HFFc6 (cell line): ENCODE results near the gene RAB4B. TPM values are rescaled to one million over a fixed set of nuclear protein-coding genes. Genes with fewer than 3 reads are reported as not detected.
"Not testable (repeated sequence)": the region's sequence is repeated elsewhere in the genome, so short reads cannot be mapped to it uniquely, and the experiment has no call there.

Source experiments
- DNase-seq: peaks from one replicate; pipeline ENCODE4 v3.0.0-alpha.2; 2018
- H3K27ac Mint-ChIP-seq: 2 replicates; pipeline ENCODE4 v1.8.0; 2020; ENCODE audit warnings: mild to moderate bottlenecking, mixed read lengths
- H3K27me3 Mint-ChIP-seq: 2 replicates; pipeline ENCODE4 v1.8.0; 2021; ENCODE audit warnings: mild to moderate bottlenecking, moderate library complexity, mixed read lengths; ENCODE audit not compliant: insufficient read depth
- H3K36me3 Mint-ChIP-seq: 2 replicates; pipeline ENCODE4 v1.8.0; 2021; ENCODE audit warnings: low read depth, mixed read lengths
- H3K4me1 Mint-ChIP-seq: 2 replicates; pipeline ENCODE4 v1.8.0; 2020; ENCODE audit warnings: low read depth, mixed read lengths
- H3K4me3 Mint-ChIP-seq: 2 replicates; pipeline ENCODE4 v1.8.0; 2020; ENCODE audit warnings: mild to moderate bottlenecking, moderate library complexity, mixed read lengths
- H3K9me3 Mint-ChIP-seq: 2 replicates; pipeline ENCODE4 v1.8.0; 2020; ENCODE audit warnings: mild to moderate bottlenecking, mixed read lengths
- total RNA-seq, 6 experiments: library from RNA; stranded (reverse); fragmentation: NEBNext Ultra II Directional; extraction: Animal tissue kit (Norgen Biotek cat#: 25700); gene quantifications; 2 replicates in 1 of 6; 3 replicates in 5 of 6; pipeline ENCODE4 v1.2.3, GENCODE V29; 2021
- TF ChIP-seq, protein P1 (sequence below): fragments of 200-600 bp; sonication (generic); IDR thresholded peaks from 2 replicates; pipeline ENCODE4 v1.5.0; 2021; ENCODE audit warnings: antibody characterized with exemption, mild to moderate bottlenecking

The RAB4B gene
- total RNA-seq, 6 experiments from 2014 or later: 20.4 to 26.4 (median 22.0) TPM

DNA sequence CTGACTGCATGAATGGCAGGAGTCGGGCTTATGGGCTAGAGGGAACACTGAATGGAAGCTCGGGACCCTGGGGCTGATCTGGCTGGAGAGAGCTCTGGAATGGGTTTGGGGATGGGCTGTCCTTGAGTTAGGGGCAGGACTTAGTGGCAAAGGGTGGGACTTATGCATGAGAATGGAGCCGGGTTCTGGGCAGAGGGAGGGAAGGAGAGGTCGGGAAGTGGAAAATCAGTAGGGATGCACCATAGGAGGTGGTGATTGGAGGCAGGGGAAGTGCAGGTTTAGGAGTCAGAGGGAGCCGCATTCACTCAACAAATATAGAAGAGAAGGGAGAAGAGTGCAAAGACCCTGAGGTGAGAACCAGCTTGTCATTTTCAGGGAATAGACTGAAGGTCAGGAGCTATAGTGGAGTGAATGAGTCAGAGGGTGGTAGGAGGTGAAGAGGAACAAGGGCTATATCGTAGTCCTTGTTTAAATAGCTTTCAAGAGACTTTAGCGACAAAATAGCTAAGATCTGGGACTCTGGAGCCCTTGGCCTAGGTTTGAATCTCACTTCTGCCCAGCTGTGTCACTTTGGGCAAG, 748 bp downstream of the RAB4B start:
- TF ChIP-seq, protein P1, sequence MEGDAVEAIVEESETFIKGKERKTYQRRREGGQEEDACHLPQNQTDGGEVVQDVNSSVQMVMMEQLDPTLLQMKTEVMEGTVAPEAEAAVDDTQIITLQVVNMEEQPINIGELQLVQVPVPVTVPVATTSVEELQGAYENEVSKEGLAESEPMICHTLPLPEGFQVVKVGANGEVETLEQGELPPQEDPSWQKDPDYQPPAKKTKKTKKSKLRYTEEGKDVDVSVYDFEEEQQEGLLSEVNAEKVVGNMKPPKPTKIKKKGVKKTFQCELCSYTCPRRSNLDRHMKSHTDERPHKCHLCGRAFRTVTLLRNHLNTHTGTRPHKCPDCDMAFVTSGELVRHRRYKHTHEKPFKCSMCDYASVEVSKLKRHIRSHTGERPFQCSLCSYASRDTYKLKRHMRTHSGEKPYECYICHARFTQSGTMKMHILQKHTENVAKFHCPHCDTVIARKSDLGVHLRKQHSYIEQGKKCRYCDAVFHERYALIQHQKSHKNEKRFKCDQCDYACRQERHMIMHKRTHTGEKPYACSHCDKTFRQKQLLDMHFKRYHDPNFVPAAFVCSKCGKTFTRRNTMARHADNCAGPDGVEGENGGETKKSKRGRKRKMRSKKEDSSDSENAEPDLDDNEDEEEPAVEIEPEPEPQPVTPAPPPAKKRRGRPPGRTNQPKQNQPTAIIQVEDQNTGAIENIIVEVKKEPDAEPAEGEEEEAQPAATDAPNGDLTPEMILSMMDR: no peak
- Mint-ChIP-seq H3K4me1 (peaks cover 21% of the 10 kb centered on the region), H3K9me3 (no peaks in the 10 kb centered on the region), H3K36me3 (no peaks in the 10 kb centered on the region), H3K4me3 (peak overlapping the region; percentile 91), H3K27me3 (peaks cover 3% of the 10 kb centered on the region; the same call in 1 of the 2 replicates), H3K27ac (peak overlapping the region; percentile 91)
- DNase-seq: no peak

DNA sequence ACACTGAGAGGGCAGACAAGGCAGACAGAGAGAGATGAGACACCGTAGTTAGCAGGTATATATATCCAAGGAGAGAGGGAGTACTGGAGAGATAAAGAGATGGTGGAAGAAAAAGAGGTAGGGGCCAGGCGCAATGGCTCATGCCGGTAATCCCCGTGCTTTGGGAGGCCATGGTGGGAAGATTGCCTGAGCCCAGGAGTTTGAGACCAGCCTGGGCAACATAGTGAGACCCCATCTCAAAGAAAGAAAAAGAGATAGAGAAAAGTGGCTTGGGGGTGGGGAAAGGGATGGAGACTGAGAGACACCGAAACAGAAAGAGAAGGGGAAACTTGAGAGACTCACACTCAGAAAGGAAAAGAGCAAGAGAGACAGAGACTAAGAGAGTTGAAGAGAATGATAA, 2.5 kb downstream of the RAB4B start:
- no peak overlapping the region for H3K4me3 Mint-ChIP-seq
- peaks cover 3% of the 10 kb centered on the region; the same call in 1 of the 2 replicates for H3K27me3 Mint-ChIP-seq
- peaks cover 21% of the 10 kb centered on the region for H3K4me1 Mint-ChIP-seq
- no peak for DNase-seq
- H3K9me3 Mint-ChIP-seq: no peaks in the 10 kb centered on the region
- H3K27ac Mint-ChIP-seq: no peak overlapping the region
- TF ChIP-seq, protein P1: no peak
- no peaks in the 10 kb centered on the region for H3K36me3 Mint-ChIP-seq

DNA sequence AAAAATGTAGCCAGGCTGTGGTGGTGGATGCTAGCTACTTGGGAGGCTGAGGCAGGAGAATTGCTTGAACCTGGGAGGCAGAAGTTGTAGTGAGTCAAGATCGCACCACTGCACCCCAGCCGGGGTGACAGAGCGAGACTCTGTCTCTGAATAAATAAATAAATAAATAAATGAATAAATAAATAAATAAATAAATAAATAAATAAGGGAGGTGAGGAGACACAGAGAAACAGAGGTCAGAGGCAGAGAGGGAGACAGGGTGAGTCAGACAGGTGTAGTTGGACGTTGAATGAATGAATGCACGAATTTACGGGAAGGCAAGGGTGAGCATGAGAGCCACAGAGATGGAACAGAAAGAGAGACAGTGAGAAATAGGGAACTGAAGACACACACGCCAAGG, 3.1 kb downstream of the RAB4B start:
- Mint-ChIP-seq H3K27ac (no peak overlapping the region), H3K27me3 (peaks cover 3% of the 10 kb centered on the region; the same call in 1 of the 2 replicates), H3K4me3 (no peak overlapping the region), H3K4me1 (peaks cover 21% of the 10 kb centered on the region), H3K9me3 (no peaks in the 10 kb centered on the region), H3K36me3 (no peaks in the 10 kb centered on the region)
- DNase-seq: no peak
- TF ChIP-seq, protein P1: no peak

DNA sequence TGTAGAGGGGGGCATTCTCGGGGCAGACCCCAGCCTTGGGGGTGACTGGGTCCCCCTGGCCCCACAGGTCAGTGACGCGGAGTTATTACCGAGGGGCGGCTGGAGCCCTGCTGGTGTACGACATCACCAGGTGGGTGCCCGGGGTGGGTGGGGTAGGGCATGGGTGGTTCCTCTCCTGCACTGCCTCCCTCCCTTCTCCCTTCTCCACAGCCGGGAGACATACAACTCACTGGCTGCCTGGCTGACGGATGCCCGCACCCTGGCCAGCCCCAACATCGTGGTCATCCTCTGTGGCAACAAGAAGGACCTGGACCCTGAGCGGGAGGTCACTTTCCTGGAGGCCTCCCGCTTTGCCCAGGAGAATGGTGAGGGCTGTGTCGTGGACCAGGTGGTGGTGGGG, 5.7 kb downstream of the RAB4B start:
- Mint-ChIP-seq H3K27me3 (no peaks in the 10 kb centered on the region; the same call in none of the 2 replicates), H3K36me3 (no peaks in the 10 kb centered on the region), H3K4me3 (no peak overlapping the region), H3K4me1 (peaks cover 10% of the 10 kb centered on the region), H3K27ac (no peak overlapping the region), H3K9me3 (no peaks in the 10 kb centered on the region)
- TF ChIP-seq, protein P1: no peak
- no peak for DNase-seq

DNA sequence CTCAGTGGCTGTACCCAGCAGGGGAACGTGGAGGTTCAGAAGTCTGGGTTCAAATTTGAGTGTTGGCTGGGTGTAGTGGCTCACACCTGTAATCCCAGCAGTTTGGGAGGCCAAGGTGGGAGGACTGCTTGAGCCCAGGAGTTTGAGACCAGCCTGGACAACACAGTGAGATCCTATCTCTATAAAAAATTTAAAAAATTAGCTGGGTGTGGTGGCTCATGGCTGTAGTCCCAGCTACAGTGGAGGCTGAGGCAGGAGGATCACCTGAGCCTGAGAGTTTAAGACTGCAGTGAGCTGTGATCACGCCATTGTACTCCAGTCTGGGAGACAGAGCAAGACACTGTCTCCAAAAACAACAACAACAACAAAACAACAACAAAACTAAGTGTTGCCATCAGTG, 6.1 kb downstream of the RAB4B start:
- H3K36me3 Mint-ChIP-seq, H3K4me1 Mint-ChIP-seq, H3K27ac Mint-ChIP-seq, H3K9me3 Mint-ChIP-seq, H3K27me3 Mint-ChIP-seq, DNase-seq, H3K4me3 Mint-ChIP-seq: not testable (repeated sequence)

DNA sequence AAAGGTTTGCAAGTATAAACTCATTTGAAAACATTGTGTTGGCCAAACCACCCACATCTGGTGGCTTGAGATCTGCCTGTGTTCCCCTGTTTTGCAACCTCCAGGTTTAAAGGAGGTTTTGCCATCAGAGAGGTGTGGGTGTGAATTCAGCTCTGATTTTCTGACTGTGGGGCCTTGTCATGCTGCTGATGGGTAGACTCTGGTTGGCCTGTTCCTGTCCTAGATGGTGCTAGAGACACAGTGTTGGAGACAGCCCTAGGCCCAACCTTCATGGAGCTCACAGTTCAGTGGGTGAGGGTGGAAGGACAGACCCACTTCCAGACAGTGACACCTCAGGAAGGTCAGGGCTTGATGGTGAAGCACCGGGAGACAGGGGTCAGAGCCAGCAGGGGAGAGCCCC, 7.5 kb downstream of the RAB4B start:
- TF ChIP-seq, protein P1: no peak
- Mint-ChIP-seq H3K4me3 (no peak overlapping the region), H3K4me1 (no peaks in the 10 kb centered on the region), H3K27me3 (no peaks in the 10 kb centered on the region; the same call in none of the 2 replicates), H3K27ac (no peak overlapping the region), H3K36me3 (peaks cover 6% of the 10 kb centered on the region; the same call in 1 of the 2 replicates), H3K9me3 (no peaks in the 10 kb centered on the region)
- no peak for DNase-seq
